Activated CD4-positive, alpha-beta T cell treated with anti-CD3 and anti-CD28 coated beads, Interleukin-2, Interleukin-6, amounts not matched to agents 100 ng/mL and 50 ng/mL, durations not matched to agents 16 hours and 8 hours (primary cell): ENCODE data around the gene UGT1A6.
A peak's percentile ranks its signal among the peaks of the same experiment; 100 is the strongest.
"Not testable (repeated sequence)": the region's sequence is repeated elsewhere in the genome, so short reads cannot be mapped to it uniquely, and the experiment has no call there.

Experiments used
- DNase-seq: peaks from one replicate; pipeline ENCODE4 v3.0.0-alpha.2; 2020

UGT1A6 gene

GRCh38 chr2:233692648-233693047 lies at the start of gene UGT1A6:
TSS of gene UGT1A6 (plus strand) at chr2:233692890. CDS start at chr2:233693005, 115 bp downstream.
- DNase-seq = no peak

GRCh38 chr2:233643128-233643527 lies 49.6 kb upstream of the UGT1A6 start:
- no peak for DNase-seq

- DNase-seq = not testable (repeated sequence)
Observed at GRCh38 chr2:233646033-233646432, 46.7 kb upstream of the UGT1A6 start.

GRCh38 chr2:233650981-233651380 lies 41.7 kb upstream of the UGT1A6 start:
- DNase-seq = no peak

GRCh38 chr2:233651430-233651829 lies 41.3 kb upstream of the UGT1A6 start:
- no peak for DNase-seq

- DNase-seq = no peak
Observed at GRCh38 chr2:233654501-233654900, 38.2 kb upstream of the UGT1A6 start.

GRCh38 chr2:233655043-233655442 lies 37.6 kb upstream of the UGT1A6 start:
- DNase-seq = no peak

GRCh38 chr2:233655943-233656342 lies 36.7 kb upstream of the UGT1A6 start:
- not testable (repeated sequence) for DNase-seq

GRCh38 chr2:233656443-233656842 lies 36.2 kb upstream of the UGT1A6 start:
- peak; percentile 21 for DNase-seq

GRCh38 chr2:233658610-233659009 lies 34.1 kb upstream of the UGT1A6 start:
- DNase-seq = no peak

GRCh38 chr2:233663911-233664310 lies 28.8 kb upstream of the UGT1A6 start:
- no peak for DNase-seq

- no peak for DNase-seq
Observed at GRCh38 chr2:233668605-233669260, 24.0 kb upstream of the UGT1A6 start.

GRCh38 chr2:233671290-233672161 lies 21.2 kb upstream of the UGT1A6 start, which contains the start of gene UGT1A9:
TSS of gene UGT1A9 (plus strand) at chr2:233671898. CDS start at chr2:233671935, 37 bp downstream.
- no peak for DNase-seq

GRCh38 chr2:233672886-233673285 lies 19.8 kb upstream of the UGT1A6 start:
- DNase-seq = no peak

- DNase-seq = no peak
Observed at GRCh38 chr2:233673896-233674295, 18.8 kb upstream of the UGT1A6 start.

GRCh38 chr2:233674314-233674713 lies 18.4 kb upstream of the UGT1A6 start:
- DNase-seq = no peak

GRCh38 chr2:233674995-233675394 lies 17.7 kb upstream of the UGT1A6 start:
- DNase-seq = no peak

- no peak for DNase-seq
Observed at GRCh38 chr2:233676046-233676445, 16.6 kb upstream of the UGT1A6 start.

- DNase-seq = no peak
Observed at GRCh38 chr2:233679196-233679595, 13.5 kb upstream of the UGT1A6 start.

GRCh38 chr2:233680361-233681045 lies 12.2 kb upstream of the UGT1A6 start:
- no peak for DNase-seq

GRCh38 chr2:233681521-233682099 lies 11.1 kb upstream of the UGT1A6 start, which contains the start of gene UGT1A7:
TSS of gene UGT1A7 (plus strand) at chr2:233681901. CDS start at chr2:233681938, 37 bp downstream.
- DNase-seq = no peak

- no peak for DNase-seq
Observed at GRCh38 chr2:233684640-233685039, 8.1 kb upstream of the UGT1A6 start.

- DNase-seq = no peak
Observed at GRCh38 chr2:233686928-233687327, 5.8 kb upstream of the UGT1A6 start.
